HepG2 (cell line): ENCODE data around the gene C19orf18. TPM values are rescaled to one million over a fixed set of nuclear protein-coding genes. Genes with fewer than 3 reads are reported as not detected.

ENCODE experiments used
- CC2D1A ChIP-seq: sonication (generic); formaldehyde crosslinking; IDR thresholded peaks from 2 replicates; pipeline ENCODE4 v1.8.1; 2023; ENCODE audit warnings: mild to moderate bottlenecking, missing genetic modification reagents
- FOXA1 ChIP-seq, 2 experiments: fragments of 450-650 bp in 1 of 2; sonication (generic) in 1 of 2; formaldehyde crosslinking in 1 of 2; IDR thresholded peaks; 2 replicates each; pipeline versions ENCODE4 v1.4.0 to v1.6.1; 2016 to 2020; ENCODE audit warnings: missing genetic modification reagents in 1 of 2
- HNRNPLL ChIP-seq: fragments of 200-400 bp; formaldehyde crosslinking; IDR thresholded peaks from 2 replicates; pipeline ENCODE4 v1.6.1; 2017; ENCODE audit warnings: mild to moderate bottlenecking, low read depth, low read length; ENCODE audit not compliant: poor library complexity, severe bottlenecking
- NR3C1 ChIP-seq: sonication (generic); formaldehyde crosslinking; IDR thresholded peaks from 2 replicates; pipeline ENCODE4 v1.4.0; 2020; ENCODE audit warnings: missing genetic modification reagents
- RAD51 ChIP-seq: fragments of 450-650 bp; IDR thresholded peaks from 2 replicates; pipeline ENCODE4 v1.6.1; 2016; ENCODE audit warnings: borderline replicate concordance
- REPIN1 ChIP-seq: sonication (generic); formaldehyde crosslinking; IDR thresholded peaks from 2 replicates; pipeline ENCODE4 v1.8.0; 2022; ENCODE audit warnings: missing genetic modification reagents, low read depth, mild to moderate bottlenecking, borderline replicate concordance
- RFX5 ChIP-seq: IDR thresholded peaks from 2 replicates; pipeline ENCODE4 v1.6.1; 2011; ENCODE audit warnings: low read depth, low read length, improper control_type of control experiment
- ZNF296 ChIP-seq: sonication (generic); formaldehyde crosslinking; conservative IDR thresholded peaks from 2 replicates; pipeline ENCODE4 v1.5.0; 2020; ENCODE audit warnings: mild to moderate bottlenecking, missing genetic modification reagents
- ZNF724P ChIP-seq: sonication (generic); formaldehyde crosslinking; IDR thresholded peaks from 2 replicates; pipeline ENCODE4 v1.8.0; 2022; ENCODE audit warnings: missing genetic modification reagents, borderline replicate concordance
- ZNF737 ChIP-seq: sonication (generic); formaldehyde crosslinking; IDR thresholded peaks from 2 replicates; pipeline ENCODE4 v1.5.0; 2020; ENCODE audit warnings: missing genetic modification reagents, mild to moderate bottlenecking, borderline replicate concordance
- ZNF773 ChIP-seq: sonication (generic); formaldehyde crosslinking; IDR thresholded peaks from 2 replicates; pipeline ENCODE4 v1.4.0; 2020; ENCODE audit warnings: missing genetic modification reagents, borderline replicate concordance
- polyA plus RNA-seq, 8 experiments: library from polyadenylated mRNA; depleted of rRNA in 3 of 8; stranded (reverse) in 7 of 8; unstranded in 1 of 8; fragments of >200 nt; fragmentation: Illumina TruSeq in 4 of 8; extraction: Trizol in 4 of 8; gene quantifications; 2 replicates each; pipeline versions ENCODE4 v1.2.1 to v1.2.3, GENCODE V29; 2011 to 2016; ENCODE audit warnings: low read depth in 4 of 8, missing spikeins in 1 of 8, mixed read lengths in 1 of 8; ENCODE audit not compliant: insufficient read depth in 1 of 8
- total RNA-seq, 5 experiments: library from RNA; depleted of rRNA; stranded (reverse); fragments of >200 nt; fragmentation: Illumina TruSeq; extraction: Trizol; gene quantifications; 2 replicates each; pipeline ENCODE4 v1.2.3, GENCODE V29; 2016; ENCODE audit warnings: low read depth in 1 of 5
- TF ChIP-seq, protein P1 (sequence below): IDR thresholded peaks from 2 replicates; pipeline ENCODE4 v1.4.0; 2020; ENCODE audit warnings: mild to moderate bottlenecking, missing genetic modification reagents
- TF ChIP-seq, protein P2 (sequence below): sonication (generic); formaldehyde crosslinking; IDR thresholded peaks from 2 replicates; pipeline ENCODE4 v1.4.0; 2020; ENCODE audit warnings: low read depth, mild to moderate bottlenecking, missing genetic modification reagents
- TF ChIP-seq, protein P3 (sequence below): sonication (generic); formaldehyde crosslinking; IDR thresholded peaks from 2 replicates; pipeline ENCODE4 v1.4.0; 2020; ENCODE audit warnings: missing genetic modification reagents
- TF ChIP-seq, protein P4 (sequence below): sonication (generic); formaldehyde crosslinking; IDR thresholded peaks from 2 replicates; pipeline ENCODE4 v1.4.0; 2020; ENCODE audit warnings: missing genetic modification reagents, mild to moderate bottlenecking, borderline replicate concordance
- TF ChIP-seq, protein P5 (sequence below): sonication (generic); formaldehyde crosslinking; IDR thresholded peaks from 2 replicates; pipeline ENCODE4 v1.5.0; 2020; ENCODE audit warnings: missing genetic modification reagents

C19orf18 gene
- total and polyA plus RNA-seq, 2 of the 13 experiments (the other 11 are each of a cell fraction or from before 2014, with no cell fraction given): 0.38 to 0.55 TPM

DNA sequence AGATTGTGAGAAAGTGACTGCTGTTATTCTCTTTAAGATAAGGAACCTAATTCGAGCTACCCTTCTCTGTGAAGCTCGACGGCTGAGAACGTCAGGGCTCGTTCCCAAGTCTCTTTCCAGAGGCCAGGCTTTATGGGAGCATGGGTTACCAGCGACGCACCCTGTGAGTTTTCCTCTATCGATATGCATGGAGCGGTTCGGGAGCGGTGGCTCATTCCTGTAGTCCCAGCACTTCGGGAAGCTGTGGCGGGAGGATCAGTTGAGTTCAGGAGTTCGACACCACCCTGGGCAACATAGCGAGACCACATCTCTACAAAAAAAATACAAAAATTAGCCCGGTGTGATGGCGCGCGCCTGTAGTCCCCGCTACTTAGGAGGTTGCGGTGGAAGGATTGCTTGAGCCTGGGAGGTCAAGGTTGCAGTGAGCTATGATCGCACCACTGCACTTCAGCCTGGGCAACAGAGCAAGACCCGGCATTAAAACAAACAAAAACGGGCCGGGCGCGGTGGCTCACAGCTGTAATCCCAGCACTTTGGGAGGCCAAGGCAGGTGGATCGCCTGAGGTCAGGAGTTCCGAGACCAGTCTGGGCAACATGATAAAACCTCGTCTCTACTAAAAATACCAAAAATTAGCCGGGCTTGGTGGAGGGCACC is 29.0 kb upstream of the C19orf18 start (continued):
- TF ChIP-seq, protein P1, sequence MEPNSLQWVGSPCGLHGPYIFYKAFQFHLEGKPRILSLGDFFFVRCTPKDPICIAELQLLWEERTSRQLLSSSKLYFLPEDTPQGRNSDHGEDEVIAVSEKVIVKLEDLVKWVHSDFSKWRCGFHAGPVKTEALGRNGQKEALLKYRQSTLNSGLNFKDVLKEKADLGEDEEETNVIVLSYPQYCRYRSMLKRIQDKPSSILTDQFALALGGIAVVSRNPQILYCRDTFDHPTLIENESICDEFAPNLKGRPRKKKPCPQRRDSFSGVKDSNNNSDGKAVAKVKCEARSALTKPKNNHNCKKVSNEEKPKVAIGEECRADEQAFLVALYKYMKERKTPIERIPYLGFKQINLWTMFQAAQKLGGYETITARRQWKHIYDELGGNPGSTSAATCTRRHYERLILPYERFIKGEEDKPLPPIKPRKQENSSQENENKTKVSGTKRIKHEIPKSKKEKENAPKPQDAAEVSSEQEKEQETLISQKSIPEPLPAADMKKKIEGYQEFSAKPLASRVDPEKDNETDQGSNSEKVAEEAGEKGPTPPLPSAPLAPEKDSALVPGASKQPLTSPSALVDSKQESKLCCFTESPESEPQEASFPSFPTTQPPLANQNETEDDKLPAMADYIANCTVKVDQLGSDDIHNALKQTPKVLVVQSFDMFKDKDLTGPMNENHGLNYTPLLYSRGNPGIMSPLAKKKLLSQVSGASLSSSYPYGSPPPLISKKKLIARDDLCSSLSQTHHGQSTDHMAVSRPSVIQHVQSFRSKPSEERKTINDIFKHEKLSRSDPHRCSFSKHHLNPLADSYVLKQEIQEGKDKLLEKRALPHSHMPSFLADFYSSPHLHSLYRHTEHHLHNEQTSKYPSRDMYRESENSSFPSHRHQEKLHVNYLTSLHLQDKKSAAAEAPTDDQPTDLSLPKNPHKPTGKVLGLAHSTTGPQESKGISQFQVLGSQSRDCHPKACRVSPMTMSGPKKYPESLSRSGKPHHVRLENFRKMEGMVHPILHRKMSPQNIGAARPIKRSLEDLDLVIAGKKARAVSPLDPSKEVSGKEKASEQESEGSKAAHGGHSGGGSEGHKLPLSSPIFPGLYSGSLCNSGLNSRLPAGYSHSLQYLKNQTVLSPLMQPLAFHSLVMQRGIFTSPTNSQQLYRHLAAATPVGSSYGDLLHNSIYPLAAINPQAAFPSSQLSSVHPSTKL (CRISPR knock-in tag): no peak
- TF ChIP-seq, protein P2, sequence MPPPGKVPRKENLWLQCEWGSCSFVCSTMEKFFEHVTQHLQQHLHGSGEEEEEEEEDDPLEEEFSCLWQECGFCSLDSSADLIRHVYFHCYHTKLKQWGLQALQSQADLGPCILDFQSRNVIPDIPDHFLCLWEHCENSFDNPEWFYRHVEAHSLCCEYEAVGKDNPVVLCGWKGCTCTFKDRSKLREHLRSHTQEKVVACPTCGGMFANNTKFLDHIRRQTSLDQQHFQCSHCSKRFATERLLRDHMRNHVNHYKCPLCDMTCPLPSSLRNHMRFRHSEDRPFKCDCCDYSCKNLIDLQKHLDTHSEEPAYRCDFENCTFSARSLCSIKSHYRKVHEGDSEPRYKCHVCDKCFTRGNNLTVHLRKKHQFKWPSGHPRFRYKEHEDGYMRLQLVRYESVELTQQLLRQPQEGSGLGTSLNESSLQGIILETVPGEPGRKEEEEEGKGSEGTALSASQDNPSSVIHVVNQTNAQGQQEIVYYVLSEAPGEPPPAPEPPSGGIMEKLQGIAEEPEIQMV (CRISPR knock-in tag): 0 out of 2 replicates have a peak, but pooled peaks have one; percentile 0
- TF ChIP-seq, protein P3, sequence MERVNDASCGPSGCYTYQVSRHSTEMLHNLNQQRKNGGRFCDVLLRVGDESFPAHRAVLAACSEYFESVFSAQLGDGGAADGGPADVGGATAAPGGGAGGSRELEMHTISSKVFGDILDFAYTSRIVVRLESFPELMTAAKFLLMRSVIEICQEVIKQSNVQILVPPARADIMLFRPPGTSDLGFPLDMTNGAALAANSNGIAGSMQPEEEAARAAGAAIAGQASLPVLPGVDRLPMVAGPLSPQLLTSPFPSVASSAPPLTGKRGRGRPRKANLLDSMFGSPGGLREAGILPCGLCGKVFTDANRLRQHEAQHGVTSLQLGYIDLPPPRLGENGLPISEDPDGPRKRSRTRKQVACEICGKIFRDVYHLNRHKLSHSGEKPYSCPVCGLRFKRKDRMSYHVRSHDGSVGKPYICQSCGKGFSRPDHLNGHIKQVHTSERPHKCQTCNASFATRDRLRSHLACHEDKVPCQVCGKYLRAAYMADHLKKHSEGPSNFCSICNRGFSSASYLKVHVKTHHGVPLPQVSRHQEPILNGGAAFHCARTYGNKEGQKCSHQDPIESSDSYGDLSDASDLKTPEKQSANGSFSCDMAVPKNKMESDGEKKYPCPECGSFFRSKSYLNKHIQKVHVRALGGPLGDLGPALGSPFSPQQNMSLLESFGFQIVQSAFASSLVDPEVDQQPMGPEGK: no peak
- TF ChIP-seq CC2D1A (CRISPR knock-in tag) (0 out of 2 replicates have a peak, but pooled peaks have one; percentile 18), ZNF737 (CRISPR knock-in tag) (0 out of 2 replicates have a peak, but pooled peaks have one; percentile 7), ZNF773 (no peak), HNRNPLL (no peak), ZNF724P (peak; percentile 10; the same call in 1 of the 2 replicates), RAD51 (no peak), RFX5 (no peak), ZNF296 (no peak), REPIN1 (no peak), NR3C1 (CRISPR knock-in tag) (no peak), FOXA1 (IDR thresholded peaks at IDR 0.05) (no peak), FOXA1 (CRISPR knock-in tag; IDR thresholded peaks at IDR 0.05) (no peak)
- TF ChIP-seq, protein P4, sequence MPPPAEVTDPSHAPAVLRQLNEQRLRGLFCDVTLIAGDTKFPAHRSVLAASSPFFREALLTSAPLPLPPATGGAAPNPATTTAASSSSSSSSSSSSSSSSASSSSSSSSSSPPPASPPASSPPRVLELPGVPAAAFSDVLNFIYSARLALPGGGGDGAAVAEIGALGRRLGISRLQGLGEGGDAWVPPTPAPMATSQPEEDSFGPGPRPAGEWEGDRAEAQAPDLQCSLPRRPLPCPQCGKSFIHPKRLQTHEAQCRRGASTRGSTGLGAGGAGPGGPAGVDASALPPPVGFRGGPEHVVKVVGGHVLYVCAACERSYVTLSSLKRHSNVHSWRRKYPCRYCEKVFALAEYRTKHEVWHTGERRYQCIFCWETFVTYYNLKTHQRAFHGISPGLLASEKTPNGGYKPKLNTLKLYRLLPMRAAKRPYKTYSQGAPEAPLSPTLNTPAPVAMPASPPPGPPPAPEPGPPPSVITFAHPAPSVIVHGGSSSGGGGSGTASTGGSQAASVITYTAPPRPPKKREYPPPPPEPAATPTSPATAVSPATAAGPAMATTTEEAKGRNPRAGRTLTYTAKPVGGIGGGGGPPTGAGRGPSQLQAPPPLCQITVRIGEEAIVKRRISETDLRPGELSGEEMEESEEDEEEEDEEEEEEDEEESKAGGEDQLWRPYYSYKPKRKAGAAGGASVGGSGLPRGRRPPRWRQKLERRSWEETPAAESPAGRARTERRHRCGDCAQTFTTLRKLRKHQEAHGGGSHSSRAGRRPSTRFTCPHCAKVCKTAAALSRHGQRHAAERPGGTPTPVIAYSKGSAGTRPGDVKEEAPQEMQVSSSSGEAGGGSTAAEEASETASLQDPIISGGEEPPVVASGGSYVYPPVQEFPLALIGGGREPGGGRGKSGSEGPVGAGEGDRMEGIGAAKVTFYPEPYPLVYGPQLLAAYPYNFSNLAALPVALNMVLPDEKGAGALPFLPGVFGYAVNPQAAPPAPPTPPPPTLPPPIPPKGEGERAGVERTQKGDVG: no peak
- TF ChIP-seq, protein P5, sequence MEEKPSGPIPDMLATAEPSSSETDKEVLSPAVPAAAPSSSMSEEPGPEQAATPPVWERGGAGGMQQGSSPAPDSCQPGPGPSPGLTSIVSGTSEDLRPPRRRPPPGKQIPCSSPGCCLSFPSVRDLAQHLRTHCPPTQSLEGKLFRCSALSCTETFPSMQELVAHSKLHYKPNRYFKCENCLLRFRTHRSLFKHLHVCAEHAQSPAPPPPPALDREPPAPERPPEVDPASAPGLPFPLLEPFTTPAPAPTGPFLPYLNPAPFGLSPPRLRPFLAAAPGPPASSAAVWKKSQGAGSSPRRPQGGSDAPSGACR (CRISPR knock-in tag): peak; percentile 2; the same call in 1 of the 2 replicates
